Psoas muscle (tissue), 8 donors: Measurements from ENCODE around the gene ITGB4. TPM values are rescaled to one million over a fixed set of nuclear protein-coding genes. Genes with fewer than 3 reads are reported as not detected.

ENCODE experiments used
- ATAC-seq, 4 donors: fragments of 200-7000 bp; cut with Tn5 transposase; one replicate each; pipeline ENCODE4 v1.9.1; 2020; ENCODE audit warnings: moderate library complexity in 3 of 4, mild to moderate bottlenecking in 2 of 4
- DNase-seq, 2 donors: peaks; one replicate each; pipeline ENCODE4 v3.0.0-alpha.2; 2020
- H3K27ac ChIP-seq: fragments of 200-600 bp; one replicate; pipeline ENCODE4 v1.8.0; 2022
- H3K27me3 ChIP-seq, 3 donors: fragments of 200-600 bp in 1 of 3; one replicate each; pipeline versions ENCODE4 v1.6.1 to v1.8.0; 2013 to 2022; ENCODE audit warnings: low read length in 2 of 3, mild to moderate bottlenecking in 2 of 3, moderate library complexity in 1 of 3; ENCODE audit not compliant: insufficient read depth in 3 of 3
- H3K36me3 ChIP-seq, 2 donors: fragments of 200-600 bp in 1 of 2; one replicate each; pipeline versions ENCODE4 v1.6.1 to v1.8.0; 2013 to 2022; ENCODE audit warnings: low read depth in 1 of 2, mild to moderate bottlenecking in 1 of 2, moderate library complexity in 1 of 2; ENCODE audit not compliant: insufficient read depth in 1 of 2
- H3K4me1 ChIP-seq: fragments of 200-600 bp; one replicate; pipeline ENCODE4 v1.8.0; 2022
- H3K4me3 ChIP-seq: fragments of 200-600 bp; one replicate; pipeline ENCODE4 v1.8.0; 2022; ENCODE audit warnings: mild to moderate bottlenecking
- H3K9me3 ChIP-seq: fragments of 200-600 bp; one replicate; pipeline ENCODE4 v1.8.0; 2022
- CTCF ChIP-seq: fragments of 200-600 bp; IDR thresholded peaks from one replicate; pipeline ENCODE4 v1.8.0; 2022; ENCODE audit warnings: antibody characterized with exemption
- WGBS, 3 donors: extraction: QIAGEN DNeasy Blood & Tissue Kit; methylation state at CpG; one replicate each; pipeline versions ENCODE4 v1.1.6 to v1.1.7; 2013; 5-methylcytosine and 5-hydroxymethylcytosine counted together
- intact Hi-C, 2 donors: fragments of 100-400 bp; cut with DNase I; formaldehyde crosslinking; loops; one replicate each; pipeline versions ENCODE4 v1.11.0 to v1.14.2; 2022
- polyA plus RNA-seq, 3 donors: library from polyadenylated mRNA; stranded (reverse); fragments of 200-250 nt; gene quantifications; one replicate each; pipeline ENCODE4 v1.2.3, GENCODE V29; 2013
- total RNA-seq, 4 donors: library from RNA; stranded (reverse); fragmentation: NEBNext Ultra II Directional in 2 of 4; extraction: Animal tissue kit (Norgen Biotek cat#: 25700) in 2 of 4; gene quantifications; one replicate each; pipeline versions ENCODE4 v1.2.1 to v1.2.4, GENCODE V29; 2021 to 2023
- donor health status: healthy with polysubstance abuse.
- donor health status: DM: no; HTN: no; CAD: no; lungs with moderate emphysema.
- donor health status: Bipolar disorder and iron deficiency.
- donor health status: healthy.
- donor health status: DM: yes; HTN: yes; CAD: no.
- donor health status: DM: no; HTN: no; CAD: no.
- donor health status: DM: no; HTN: no; CAD: no.
- donor health status: DM: yes; HTN: yes; CAD: no.

The ITGB4 gene
- total and polyA plus RNA-seq, 7 donors: 1.3 to 5.7 (median 2.1) TPM

DNA sequence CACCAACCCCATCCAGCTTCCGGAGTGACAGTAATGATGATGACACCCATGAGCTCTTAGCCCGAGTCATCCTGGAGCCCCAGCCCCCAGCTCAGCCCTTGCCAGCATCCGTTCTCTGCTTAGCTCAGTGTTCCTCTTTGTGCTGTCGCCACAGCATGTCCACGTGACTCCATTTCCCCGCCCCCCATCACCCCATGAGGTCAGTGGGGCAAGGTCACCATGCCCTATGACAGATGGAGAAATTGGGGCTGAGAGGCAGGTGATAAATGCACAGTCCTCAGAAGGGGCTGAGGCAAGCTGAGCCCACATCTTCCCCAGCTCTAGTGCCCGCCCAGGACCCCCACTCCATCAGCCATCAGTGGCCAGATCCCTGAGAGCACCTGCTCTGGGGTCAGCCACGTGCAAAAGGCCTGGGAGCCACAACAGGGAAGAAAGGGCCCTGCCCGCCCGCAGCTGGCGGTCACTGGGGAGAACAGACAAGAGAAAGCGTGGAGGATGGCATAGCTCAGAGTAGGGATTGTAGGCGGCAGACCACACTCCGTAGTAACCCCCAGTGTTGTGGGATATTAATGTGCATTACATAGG is 17.1 kb downstream of the ITGB4 start:
- peak in 3 of 4 donors; percentile 34 to 54 (median 44) for ATAC-seq
- intact Hi-C loops: loop anchor here in 1 of 2 donors (10.0 kb wide), 1 partner anchor 394 kb away; no protein-coding TSS in a partner anchor
- no peaks in the 10 kb centered on the region for H3K36me3 ChIP-seq
- no peak overlapping the region for H3K27ac ChIP-seq
- 43 to 53% (median 51%) methylated on average over 14 of the region's 14 CpGs for WGBS, 3 donors
- no peaks in the 10 kb centered on the region for H3K27me3 ChIP-seq
- no peak overlapping the region for H3K4me3 ChIP-seq
- peak in 1 of 2 donors; percentile 44 for DNase-seq
- no peaks in the 10 kb centered on the region for H3K4me1 ChIP-seq
- no peaks in the 10 kb centered on the region for H3K9me3 ChIP-seq
- no peak for TF ChIP-seq CTCF

- DNase-seq: no peak
- ATAC-seq: no peak
- no peaks in the 10 kb centered on the region for H3K27me3 ChIP-seq
- no peak overlapping the region for H3K27ac ChIP-seq
- TF ChIP-seq CTCF: no peak
- intact Hi-C loops: loop anchor here in 1 of 2 donors (10.0 kb wide), 1 partner anchor 394 kb away; no protein-coding TSS in a partner anchor
- H3K4me1 ChIP-seq: no peaks in the 10 kb centered on the region
- H3K36me3 ChIP-seq: no peaks in the 10 kb centered on the region
- 91 to 95% (median 92%) methylated on average over 7 of the region's 7 CpGs for WGBS, 3 donors
- H3K4me3 ChIP-seq: no peak overlapping the region
- no peaks in the 10 kb centered on the region for H3K9me3 ChIP-seq
These were observed 17.9 kb downstream of the ITGB4 start for GRCh38 chr17:75739174-75739573.

- no peaks in the 10 kb centered on the region for H3K4me1 ChIP-seq
- no peaks in the 10 kb centered on the region for H3K27me3 ChIP-seq
- TF ChIP-seq CTCF: no peak
- no peaks in the 10 kb centered on the region for H3K36me3 ChIP-seq
- 83 to 91% (median 87%) methylated on average over 14 of the region's 14 CpGs for WGBS, 3 donors
- H3K4me3 ChIP-seq: no peak overlapping the region
- H3K9me3 ChIP-seq: no peaks in the 10 kb centered on the region
- intact Hi-C loops: loop anchor here in 1 of 2 donors (10.0 kb wide), 1 partner anchor 395 kb away; no protein-coding TSS in a partner anchor
- ATAC-seq: no peak
- DNase-seq: no peak
- H3K27ac ChIP-seq: no peak overlapping the region
These were observed 18.5 kb downstream of the ITGB4 start for GRCh38 chr17:75739801-75740200.

DNA sequence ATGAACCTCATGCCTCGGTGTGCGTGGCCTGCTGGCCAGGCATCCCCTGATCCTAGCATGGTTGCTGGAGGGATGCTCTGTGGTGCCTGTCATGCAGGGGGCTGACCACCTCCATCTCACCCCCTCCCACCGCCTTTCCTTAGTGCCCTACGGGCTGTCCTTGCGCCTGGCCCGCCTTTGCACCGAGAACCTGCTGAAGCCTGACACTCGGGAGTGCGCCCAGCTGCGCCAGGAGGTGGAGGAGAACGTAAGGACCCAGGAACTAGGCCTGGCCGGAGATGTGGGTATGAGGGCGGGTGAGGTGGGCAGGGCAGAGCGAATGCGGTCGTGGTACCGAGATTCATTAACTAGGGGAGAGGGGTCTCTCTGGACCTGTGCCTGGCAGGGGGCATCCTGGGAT is 19.0 kb downstream of the ITGB4 start:
- 86 to 89% (median 87%) methylated on average over 17 of the region's 17 CpGs for WGBS, 3 donors
- intact Hi-C loops: no loop called here
- Histone ChIP-seq H3K27ac (no peak overlapping the region), H3K4me3 (no peak overlapping the region), H3K9me3 (no peaks in the 10 kb centered on the region), H3K4me1 (no peaks in the 10 kb centered on the region), H3K36me3 (no peaks in the 10 kb centered on the region), H3K27me3 (no peaks in the 10 kb centered on the region)
- no peak for TF ChIP-seq CTCF
- no peak for ATAC-seq
- no peak for DNase-seq

DNA sequence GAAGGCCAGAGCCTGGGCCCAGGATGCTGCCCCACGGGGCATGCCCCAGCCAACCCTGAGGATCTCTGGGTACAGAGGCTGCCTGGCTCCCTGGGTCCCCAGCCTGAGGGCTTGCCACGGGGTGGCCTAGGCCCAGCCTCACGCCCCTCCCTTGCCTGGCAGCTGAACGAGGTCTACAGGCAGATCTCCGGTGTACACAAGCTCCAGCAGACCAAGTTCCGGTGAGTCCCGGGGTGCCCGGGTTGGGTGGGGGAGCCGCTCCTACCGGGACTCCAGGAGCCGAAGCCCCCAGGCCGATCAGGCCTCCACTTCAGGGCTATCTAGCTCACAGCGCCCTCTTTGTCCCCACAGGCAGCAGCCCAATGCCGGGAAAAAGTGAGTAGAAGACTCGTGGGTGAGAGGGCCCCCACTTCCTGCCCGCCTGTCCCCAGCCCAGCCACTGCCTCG is 19.4 kb downstream of the ITGB4 start:
- Histone ChIP-seq H3K4me3 (no peak overlapping the region), H3K4me1 (no peaks in the 10 kb centered on the region), H3K36me3 (no peaks in the 10 kb centered on the region), H3K27me3 (no peaks in the 10 kb centered on the region), H3K9me3 (no peaks in the 10 kb centered on the region), H3K27ac (no peak overlapping the region)
- WGBS, 3 donors: 65 to 80% (median 73%) methylated on average over 12 to 17 of the region's 17 CpGs
- ATAC-seq (no peak), DNase-seq (no peak)
- intact Hi-C loops: no loop called here
- TF ChIP-seq CTCF: no peak
